Spleen (tissue), 11 donors: ENCODE results near the gene EPB41L4B. TPM values are rescaled to one million over a fixed set of nuclear protein-coding genes. Genes with fewer than 3 reads are reported as not detected.

ENCODE experiments used
- DNase-seq: peaks from one replicate; pipeline ENCODE4 v3.0.0-alpha.2; 2020
- H3K27ac ChIP-seq, 8 donors: fragments of 200-600 bp; sonication (generic) in 7 of 8; 1 replicate in 4 of 8; 2 replicates in 4 of 8; pipeline versions ENCODE4 v1.5.0 to v1.8.0; 2016 to 2021; ENCODE audit warnings: inconsistent platforms in 4 of 8, mild to moderate bottlenecking in 4 of 8, moderate library complexity in 1 of 8
- H3K27me3 ChIP-seq, 7 donors: fragments of 200-600 bp; sonication (generic) in 6 of 7; replicated peaks in 1 of 7; 1 replicate in 4 of 7; 2 replicates in 3 of 7; pipeline versions ENCODE4 v1.5.0 to v1.8.0; 2016 to 2021; ENCODE audit warnings: inconsistent platforms in 3 of 7, mild to moderate bottlenecking in 1 of 7
- H3K36me3 ChIP-seq, 6 donors: fragments of 200-600 bp; sonication (generic) in 5 of 6; 1 replicate in 4 of 6; 2 replicates in 2 of 6; pipeline versions ENCODE4 v1.5.0 to v1.8.0; 2016 to 2021; ENCODE audit warnings: inconsistent platforms in 2 of 6
- H3K4me1 ChIP-seq, 6 donors: fragments of 200-600 bp; sonication (generic) in 5 of 6; 1 replicate in 3 of 6; 2 replicates in 3 of 6; pipeline versions ENCODE4 v1.5.0 to v1.8.0; 2016 to 2021; ENCODE audit warnings: inconsistent platforms in 3 of 6
- H3K4me3 ChIP-seq, 8 donors: fragments of 200-600 bp; sonication (generic) in 7 of 8; 1 replicate in 4 of 8; 2 replicates in 4 of 8; pipeline versions ENCODE4 v1.5.0 to v1.8.0; 2016 to 2021; ENCODE audit warnings: inconsistent platforms in 4 of 8, mild to moderate bottlenecking in 4 of 8, moderate library complexity in 2 of 8
- H3K9me3 ChIP-seq, 8 donors: fragments of 200-600 bp; sonication (generic) in 7 of 8; 1 replicate in 4 of 8; 2 replicates in 4 of 8; pipeline versions ENCODE4 v1.5.0 to v1.8.0; 2016 to 2021; ENCODE audit warnings: inconsistent platforms in 4 of 8
- POLR2A ChIP-seq, 3 donors: fragments of 450-650 bp; IDR thresholded peaks; one replicate each; pipeline ENCODE4 v1.5.1; 2017; ENCODE audit warnings: antibody characterized with exemption in 3 of 3, mild to moderate bottlenecking in 1 of 3
- POLR2AphosphoS5 ChIP-seq, 3 donors: sonication (generic); formaldehyde crosslinking; IDR thresholded peaks; one replicate each; pipeline ENCODE4 v1.5.1; 2017; ENCODE audit warnings: antibody characterized with exemption in 3 of 3
- WGBS, 5 donors: extraction: QIAGEN DNeasy Blood & Tissue Kit in 3 of 5; methylation state at CpG; one replicate each; pipeline versions ENCODE4 v1.1.5 to v1.1.7; 2013 to 2018; 5-methylcytosine and 5-hydroxymethylcytosine counted together
- intact Hi-C: fragments of 100-400 bp; cut with DNase I; formaldehyde crosslinking; loops from one replicate; pipeline ENCODE4 v1.15.0; 2023; ENCODE audit warnings: low total_unique reads
- polyA plus RNA-seq, 3 donors: library from polyadenylated mRNA; stranded (reverse); fragments of 200-250 nt; gene quantifications; one replicate each; pipeline ENCODE4 v1.2.1, GENCODE V29; 2013
- total RNA-seq, 7 donors: library from RNA; depleted of rRNA in 3 of 7; stranded (reverse); fragments of >200 nt in 3 of 7; fragmentation: NEBNext Ultra II Directional in 4 of 7; extraction: Animal tissue kit (Norgen Biotek cat#: 25700) in 4 of 7; gene quantifications; one replicate each; pipeline versions ENCODE4 v1.1.0 to v1.2.1, GENCODE V29; 2016 to 2021
- TF ChIP-seq, protein P1 (sequence below), 11 experiments: fragments of 200-600 bp in 7 of 11; fragments of 450-650 bp in 4 of 11; sonication (generic) in 4 of 11; IDR thresholded peaks in 8 of 11; conservative IDR thresholded peaks in 3 of 11; 1 replicate in 7 of 11; 2 replicates in 4 of 11; pipeline versions ENCODE4 v1.4.0 to v1.8.0; 2016 to 2021; ENCODE audit warnings: antibody characterized with exemption in 11 of 11, inconsistent platforms in 4 of 11, mild to moderate bottlenecking in 1 of 11
- donor health status: healthy with polysubstance abuse.
- donor health status: DM: no; HTN: no; CAD: no; lungs with moderate emphysema.
- donor health status: DM: no; HTN: no; CAD: no.
- donor health status: Bipolar disorder and iron deficiency.
- donor health status: healthy.
- donor health status: DM: no; HTN: no; CAD: no.
- donor health status: DM: yes; HTN: yes; CAD: no.

Gene EPB41L4B
- total and polyA plus RNA-seq, 10 donors, result 0.02 to 0.43 (median 0.18) TPM; not detected in 3

GRCh38 chr9:109213285-109214121 lies 107.4 kb downstream of the EPB41L4B start:
- Histone ChIP-seq H3K4me1 (peaks cover 0 to 9% (median 2%) of the 10 kb centered on the region in 6 donors), H3K27ac (peak overlapping the region in 1 of 8 donors; percentile 43), H3K36me3 (no peaks in the 10 kb centered on the region), H3K27me3 (peaks cover 0 to 6% (median 0%) of the 10 kb centered on the region in 7 donors), H3K9me3 (no peaks in the 10 kb centered on the region), H3K4me3 (no peak overlapping the region)
- intact Hi-C loops, result no loop called here
- no peak for TF ChIP-seq POLR2A (IDR thresholded peaks at IDR 0.05)
- 67 to 80% (median 70%) methylated on average over 11 of the region's 11 CpGs for WGBS, 5 donors
- DNase-seq, result no peak

DNA sequence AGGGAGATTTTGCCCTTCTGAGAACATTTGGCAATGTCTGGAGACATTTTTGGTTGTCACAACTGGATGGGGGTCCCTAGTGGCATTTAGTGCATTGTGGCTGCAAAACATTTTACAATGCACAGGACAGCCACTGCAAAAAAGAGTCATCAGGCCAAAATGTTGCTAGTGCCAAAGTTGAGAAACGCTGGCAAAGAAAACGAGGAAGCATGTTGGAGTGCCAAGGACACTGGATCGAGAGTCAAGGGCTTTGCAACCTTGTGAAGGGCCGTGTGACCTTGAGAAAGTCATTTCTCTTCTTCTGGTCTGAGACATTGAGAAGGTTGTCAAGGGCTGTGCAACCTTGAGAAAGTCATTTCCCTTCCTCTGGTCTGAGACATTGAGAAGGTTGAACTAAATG lies 108.1 kb downstream of the EPB41L4B start:
- intact Hi-C loops, result no loop called here
- Histone ChIP-seq H3K4me1 (peaks cover 0 to 9% (median 2%) of the 10 kb centered on the region in 6 donors), H3K27ac (peak overlapping the region in 1 of 8 donors; percentile 43), H3K4me3 (no peak overlapping the region), H3K9me3 (no peaks in the 10 kb centered on the region), H3K27me3 (peaks cover 0 to 4% (median 0%) of the 10 kb centered on the region in 7 donors), H3K36me3 (no peaks in the 10 kb centered on the region)
- TF ChIP-seq POLR2AphosphoS5 (IDR thresholded peaks at IDR 0.05) (no peak), POLR2A (IDR thresholded peaks at IDR 0.05) (no peak)
- TF ChIP-seq, protein P1, sequence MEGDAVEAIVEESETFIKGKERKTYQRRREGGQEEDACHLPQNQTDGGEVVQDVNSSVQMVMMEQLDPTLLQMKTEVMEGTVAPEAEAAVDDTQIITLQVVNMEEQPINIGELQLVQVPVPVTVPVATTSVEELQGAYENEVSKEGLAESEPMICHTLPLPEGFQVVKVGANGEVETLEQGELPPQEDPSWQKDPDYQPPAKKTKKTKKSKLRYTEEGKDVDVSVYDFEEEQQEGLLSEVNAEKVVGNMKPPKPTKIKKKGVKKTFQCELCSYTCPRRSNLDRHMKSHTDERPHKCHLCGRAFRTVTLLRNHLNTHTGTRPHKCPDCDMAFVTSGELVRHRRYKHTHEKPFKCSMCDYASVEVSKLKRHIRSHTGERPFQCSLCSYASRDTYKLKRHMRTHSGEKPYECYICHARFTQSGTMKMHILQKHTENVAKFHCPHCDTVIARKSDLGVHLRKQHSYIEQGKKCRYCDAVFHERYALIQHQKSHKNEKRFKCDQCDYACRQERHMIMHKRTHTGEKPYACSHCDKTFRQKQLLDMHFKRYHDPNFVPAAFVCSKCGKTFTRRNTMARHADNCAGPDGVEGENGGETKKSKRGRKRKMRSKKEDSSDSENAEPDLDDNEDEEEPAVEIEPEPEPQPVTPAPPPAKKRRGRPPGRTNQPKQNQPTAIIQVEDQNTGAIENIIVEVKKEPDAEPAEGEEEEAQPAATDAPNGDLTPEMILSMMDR (IDR thresholded peaks at IDR 0.05 in 8 of 11, conservative IDR thresholded peaks at IDR 0.05 in 3 of 11), result no peak
- WGBS, 5 donors, result 54 to 74% (median 68%) methylated on average over 4 of the region's 4 CpGs
- DNase-seq, result no peak

DNA sequence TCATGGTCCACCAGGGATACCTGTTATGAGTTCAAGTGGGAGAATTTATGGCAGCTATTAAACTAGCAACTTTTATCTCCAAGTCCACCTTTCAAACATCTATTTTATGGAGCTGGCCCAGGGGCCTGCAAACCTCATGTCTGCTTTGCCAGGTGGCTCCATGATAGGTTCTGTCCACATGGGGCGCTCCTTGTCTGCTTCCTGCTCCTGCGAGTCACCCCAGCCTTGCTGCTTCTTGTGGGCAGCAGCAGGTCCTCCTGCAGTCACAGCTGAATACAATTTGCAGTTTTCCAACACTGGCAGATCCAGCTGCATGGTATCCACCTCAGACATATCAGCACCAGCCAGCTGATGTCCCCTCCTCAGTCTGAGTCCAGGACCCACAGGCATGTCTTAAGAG lies 114.2 kb downstream of the EPB41L4B start:
- no peak for TF ChIP-seq POLR2AphosphoS5 (IDR thresholded peaks at IDR 0.05)
- TF ChIP-seq, protein P1 (IDR thresholded peaks at IDR 0.05 in 8 of 11, conservative IDR thresholded peaks at IDR 0.05 in 3 of 11), result no peak
- no peak for TF ChIP-seq POLR2A (IDR thresholded peaks at IDR 0.05)
- no peaks in the 10 kb centered on the region for H3K9me3 ChIP-seq
- intact Hi-C loops, result no loop called here
- no peaks in the 10 kb centered on the region for H3K4me1 ChIP-seq
- DNase-seq, result no peak
- no peak overlapping the region for H3K27ac ChIP-seq
- 73 to 89% (median 77%) methylated on average over 2 of the region's 2 CpGs for WGBS, 5 donors
- no peaks in the 10 kb centered on the region for H3K36me3 ChIP-seq
- peaks cover 0 to 4% (median 0%) of the 10 kb centered on the region in 7 donors for H3K27me3 ChIP-seq
- H3K4me3 ChIP-seq, result no peak overlapping the region

DNA sequence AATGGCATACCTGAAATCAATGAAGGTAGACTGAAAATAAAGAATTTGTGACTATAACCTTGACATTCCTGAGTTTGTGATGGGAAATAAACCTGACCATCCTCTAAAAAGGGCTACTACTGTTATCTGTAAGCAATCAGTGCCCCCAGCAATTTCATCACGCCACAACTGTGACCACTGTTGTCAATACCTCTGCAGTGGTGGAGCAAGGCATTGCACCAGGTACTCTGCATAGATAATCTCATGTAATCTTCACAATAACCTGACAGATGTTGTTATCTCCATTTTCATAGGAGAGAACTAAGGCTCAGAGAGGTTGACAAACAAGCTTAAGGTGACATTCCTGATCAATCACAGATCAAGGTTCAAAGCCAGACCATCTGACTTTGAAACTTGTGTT lies 115.3 kb downstream of the EPB41L4B start:
- Histone ChIP-seq H3K27ac (no peak overlapping the region), H3K27me3 (peaks cover 0 to 4% (median 0%) of the 10 kb centered on the region in 7 donors), H3K9me3 (no peaks in the 10 kb centered on the region), H3K4me1 (no peaks in the 10 kb centered on the region), H3K4me3 (no peak overlapping the region), H3K36me3 (no peaks in the 10 kb centered on the region)
- DNase-seq, result no peak
- intact Hi-C loops, result no loop called here
- TF ChIP-seq POLR2A (IDR thresholded peaks at IDR 0.05) (no peak), POLR2AphosphoS5 (IDR thresholded peaks at IDR 0.05) (no peak)
- TF ChIP-seq, protein P1 (IDR thresholded peaks at IDR 0.05 in 8 of 11, conservative IDR thresholded peaks at IDR 0.05 in 3 of 11), result no peak
- 68 to 91% (median 71%) methylated on average over 1 of the region's 1 CpG for WGBS, 5 donors
